H1 (cell line): ENCODE data around the gene INF2. TPM values are rescaled to one million over a fixed set of nuclear protein-coding genes. Genes with fewer than 3 reads are reported as not detected.

ENCODE experiments used
- CTCF ChIA-PET: fragments of 300-600 bp; sonication (Branson Sonifier 250); formaldehyde crosslinking; loops from one replicate; lab custom pipeline; 2021; ENCODE audit not compliant: partially characterized antibody; lab: Charles Lee
- POLR2A ChIA-PET: fragments of 300-600 bp; sonication (Branson Sonifier 250); formaldehyde crosslinking; loops from one replicate; lab custom pipeline; 2021; ENCODE audit warnings: inconsistent platforms; ENCODE audit not compliant: partially characterized antibody; lab: Charles Lee
- DNase-seq, 2 experiments: peaks; one replicate each; pipeline versions ENCODE4 v3.0.0 to v3.0.0-alpha.2; 2010 to 2022; ENCODE audit warnings: low spot score in 2 of 2, low read depth in 1 of 2, mixed read lengths in 1 of 2
- FAIRE-seq: peaks from 2 replicates; lab custom pipeline; 2011; peaks lifted over from hg19 to GRCh38; lab: Jason Lieb, UNC
- H2AFZ ChIP-seq: 2 replicates; pipeline ENCODE4 v1.8.1; 2012; ENCODE audit warnings: low read length, inconsistent platforms
- H2AK5ac ChIP-seq: 2 replicates; pipeline ENCODE4 v1.6.1; 2013; ENCODE audit warnings: low read depth, low read length
- H2BK120ac ChIP-seq: replicated peaks from 2 replicates; pipeline ENCODE3; 2013; ENCODE audit warnings: low read depth, low read length, inconsistent platforms
- H2BK12ac ChIP-seq: 2 replicates; pipeline ENCODE4 v1.6.1; 2013; ENCODE audit warnings: low read depth, low read length
- H2BK15ac ChIP-seq: 2 replicates; pipeline ENCODE4 v1.6.1; 2013; ENCODE audit warnings: low read length
- H2BK20ac ChIP-seq: 2 replicates; pipeline ENCODE4 v1.6.1; 2013; ENCODE audit warnings: low read length
- H2BK5ac ChIP-seq: 2 replicates; pipeline ENCODE4 v1.6.1; 2013; ENCODE audit warnings: low read depth, low read length
- H3K14ac ChIP-seq: 2 replicates; pipeline ENCODE4 v1.6.1; 2013; ENCODE audit warnings: inconsistent platforms; ENCODE audit not compliant: insufficient read length
- H3K18ac ChIP-seq: 2 replicates; pipeline ENCODE4 v1.6.1; 2013; ENCODE audit warnings: low read length; ENCODE audit errors: extremely low read depth
- H3K23ac ChIP-seq: 2 replicates; pipeline ENCODE4 v1.6.1; 2013; ENCODE audit warnings: inconsistent platforms; ENCODE audit not compliant: insufficient read length
- H3K23me2 ChIP-seq: 2 replicates; pipeline ENCODE4 v1.6.1; 2013; ENCODE audit warnings: low read depth, low read length
- H3K27ac ChIP-seq: 2 replicates; pipeline ENCODE4 v1.6.1; 2011; ENCODE audit warnings: low read depth, low read length, inconsistent platforms
- H3K27me3 ChIP-seq, 4 experiments: replicated peaks in 1 of 4; 1 replicate in 1 of 4; 2 replicates in 3 of 4; pipeline versions ENCODE4 v1.6.1 to v1.8.1; 2011 to 2013; ENCODE audit warnings: low read length in 3 of 4, mild to moderate bottlenecking in 3 of 4, inconsistent platforms in 2 of 4, mixed read lengths in 2 of 4, moderate library complexity in 1 of 4; ENCODE audit not compliant: control insufficient read depth in 3 of 4, insufficient read depth in 3 of 4; ENCODE audit errors: extremely low read depth in 1 of 4
- H3K36me3 ChIP-seq, 4 experiments: 2 replicates each; pipeline versions ENCODE4 v1.6.1 to v1.8.1; 2011 to 2013; ENCODE audit warnings: mild to moderate bottlenecking in 4 of 4, low read length in 3 of 4, moderate library complexity in 2 of 4, control low read depth in 1 of 4, inconsistent platforms in 1 of 4; ENCODE audit not compliant: insufficient read depth in 4 of 4, control insufficient read depth in 2 of 4
- H3K4ac ChIP-seq: replicated peaks from 2 replicates; pipeline ENCODE3; 2013; ENCODE audit warnings: low read length, low read depth, mixed read lengths, inconsistent platforms; ENCODE audit not compliant: insufficient read length
- H3K4me1 ChIP-seq, 4 experiments: replicated peaks in 1 of 4; 1 replicate in 1 of 4; 2 replicates in 3 of 4; pipeline versions ENCODE4 v1.6.1 to v1.8.1; 2011 to 2013; ENCODE audit warnings: low read length in 3 of 4, inconsistent platforms in 2 of 4, mixed read lengths in 1 of 4; ENCODE audit not compliant: insufficient read depth in 4 of 4, control insufficient read depth in 3 of 4
- H3K4me2 ChIP-seq, 2 experiments: 2 replicates each; pipeline versions ENCODE4 v1.6.1 to v1.8.1; 2011 to 2013; ENCODE audit warnings: low read depth in 2 of 2, low read length in 2 of 2, control low read depth in 1 of 2, inconsistent platforms in 1 of 2, mild to moderate bottlenecking in 1 of 2; ENCODE audit not compliant: insufficient read depth in 1 of 2
- H3K4me3 ChIP-seq, 4 experiments: fragments of 200-600, 300-600 bp in 1 of 4; sonication (generic), shearing (Covaris generic), sonication (Bioruptor Twin) in 1 of 4; 2 replicates each; pipeline versions ENCODE4 v1.5.1 to v1.8.1; 2011 to 2016; ENCODE audit warnings: low read length in 4 of 4, low read depth in 3 of 4, control low read depth in 2 of 4, inconsistent platforms in 2 of 4, mild to moderate bottlenecking in 2 of 4, mixed read lengths in 1 of 4, moderate library complexity in 1 of 4; ENCODE audit not compliant: insufficient read depth in 2 of 4; ENCODE audit errors: extremely low read depth in 1 of 4
- H3K56ac ChIP-seq: replicated peaks from 2 replicates; pipeline ENCODE3; 2013; ENCODE audit warnings: low read depth, mild to moderate bottlenecking, mixed read lengths, low read length, inconsistent platforms; ENCODE audit not compliant: insufficient read length
- H3K79me1 ChIP-seq: 2 replicates; pipeline ENCODE4 v1.6.1; 2013; ENCODE audit warnings: low read depth, low read length, control low read depth
- H3K79me2 ChIP-seq, 2 experiments: 2 replicates each; pipeline versions ENCODE4 v1.6.1 to v1.8.1; 2012 to 2013; ENCODE audit warnings: low read length in 2 of 2, mild to moderate bottlenecking in 2 of 2, inconsistent platforms in 1 of 2; ENCODE audit not compliant: insufficient read depth in 2 of 2, control insufficient read depth in 1 of 2
- H3K9ac ChIP-seq, 4 experiments: replicated peaks in 1 of 4; 1 replicate in 1 of 4; 2 replicates in 3 of 4; pipeline versions ENCODE4 v1.6.1 to v1.8.1; 2011 to 2013; ENCODE audit warnings: low read depth in 3 of 4, low read length in 3 of 4, control low read depth in 2 of 4, mild to moderate bottlenecking in 2 of 4, moderate library complexity in 2 of 4, inconsistent platforms in 1 of 4; ENCODE audit errors: extremely low read depth in 1 of 4
- H3K9me3 ChIP-seq, 2 experiments: 2 replicates each; pipeline versions ENCODE4 v1.6.1 to v1.8.1; 2012 to 2013; ENCODE audit warnings: mild to moderate bottlenecking in 2 of 2, moderate library complexity in 2 of 2, control low read depth in 1 of 2, inconsistent platforms in 1 of 2, low read depth in 1 of 2, low read length in 1 of 2, mixed read lengths in 1 of 2; ENCODE audit not compliant: insufficient read depth in 2 of 2
- H4K20me1 ChIP-seq, 2 experiments: replicated peaks in 1 of 2; 2 replicates each; pipeline versions ENCODE3 to v1.8.1; 2011 to 2013; ENCODE audit warnings: inconsistent platforms in 2 of 2, low read length in 2 of 2, mild to moderate bottlenecking in 1 of 2; ENCODE audit not compliant: insufficient read depth in 2 of 2, control insufficient read depth in 1 of 2
- H4K5ac ChIP-seq: 2 replicates; pipeline ENCODE4 v1.6.1; 2013; ENCODE audit warnings: low read length, low read depth, mixed read lengths, inconsistent platforms; ENCODE audit not compliant: insufficient read length
- H4K8ac ChIP-seq: 2 replicates; pipeline ENCODE4 v1.8.0; 2013; ENCODE audit warnings: mild to moderate bottlenecking, moderate library complexity, low read length, inconsistent platforms; ENCODE audit not compliant: insufficient read depth; ENCODE audit errors: extremely low read depth
- H4K91ac ChIP-seq: replicated peaks from 2 replicates; pipeline ENCODE3; 2013; ENCODE audit warnings: low read length, mixed read lengths, inconsistent platforms; ENCODE audit not compliant: insufficient read length
- BCL11A ChIP-seq, 2 experiments: IDR thresholded peaks; one replicate each; pipeline ENCODE4 v1.6.1; 2011; ENCODE audit warnings: low read depth in 2 of 2, low read length in 2 of 2, mild to moderate bottlenecking in 2 of 2
- EZH2 ChIP-seq: fragments of 200-600 bp; sonication (generic); IDR thresholded peaks from 2 replicates; pipeline ENCODE4 v1.7.1; 2012; ENCODE audit warnings: low read depth, mild to moderate bottlenecking, moderate library complexity, low read length, inconsistent platforms; ENCODE audit not compliant: severe bottlenecking
- FOSL1 ChIP-seq: IDR thresholded peaks from 2 replicates; pipeline ENCODE4 v1.6.1; 2011; ENCODE audit warnings: mild to moderate bottlenecking, low read depth, low read length, moderate library complexity; ENCODE audit not compliant: insufficient read depth
- POLR2AphosphoS5 ChIP-seq: IDR thresholded peaks from 2 replicates; pipeline ENCODE4 v1.6.1; 2011; ENCODE audit warnings: low read depth, low read length
- RFX5 ChIP-seq: IDR thresholded peaks from 2 replicates; pipeline ENCODE4 v1.6.1; 2011; ENCODE audit warnings: low read depth, low read length, improper control_type of control experiment, borderline replicate concordance
- RXRA ChIP-seq: IDR thresholded peaks from 2 replicates; pipeline ENCODE4 v1.6.1; 2011; ENCODE audit warnings: low read depth, mild to moderate bottlenecking, low read length, moderate library complexity; ENCODE audit not compliant: insufficient read depth
- SIN3A ChIP-seq, 2 experiments: IDR thresholded peaks in 1 of 2; conservative IDR thresholded peaks in 1 of 2; 2 replicates each; pipeline ENCODE4 v1.6.1; 2011 to 2012; ENCODE audit warnings: low read length in 2 of 2, improper control_type of control experiment in 1 of 2, low read depth in 1 of 2, mild to moderate bottlenecking in 1 of 2
- TAF1 ChIP-seq: IDR thresholded peaks from 2 replicates; pipeline ENCODE4 v1.6.1; 2011; ENCODE audit warnings: mild to moderate bottlenecking, low read depth, low read length
- WGBS, 2 experiments: shearing (Covaris generic) in 1 of 2; methylation state at CpG; one replicate each; pipeline versions ENCODE4 v1.1.6 to v1.1.7; 2013 to 2015; ENCODE audit warnings: low lambda C conversion rate in 2 of 2, mixed read lengths in 2 of 2, inconsistent platforms in 1 of 2, low coverage in 1 of 2, missing lambda C conversion rate in 1 of 2; ENCODE audit not compliant: insufficient replicate concordance in 2 of 2, insufficient coverage in 1 of 2, insufficient read length in 1 of 2; ENCODE audit errors: extremely low coverage in 1 of 2, missing lambda C conversion rate in 1 of 2; 5-methylcytosine and 5-hydroxymethylcytosine counted together
- polyA plus RNA-seq, 7 experiments: library from polyadenylated mRNA; depleted of rRNA in 3 of 7; stranded (reverse) in 5 of 7; unstranded in 2 of 7; fragments of >200 nt in 5 of 7; fragments of 200-250 nt in 2 of 7; gene quantifications; 1 replicate in 5 of 7; 2 replicates in 1 of 7; 4 replicates in 1 of 7; pipeline versions ENCODE4 v1.2.1 to v1.2.3, GENCODE V29; 2011 to 2013; ENCODE audit warnings: missing spikeins in 2 of 7, mixed read lengths in 2 of 7
- total RNA-seq: library from RNA; stranded (reverse); fragmentation: NEBNext Ultra II Directional; extraction: Animal tissue kit (Norgen Biotek cat#: 25700); gene quantifications from 2 replicates; pipeline ENCODE4 v1.2.1, GENCODE V29; 2021

Gene INF2
- total and polyA plus RNA-seq, 2 of the 8 experiments (the other 6 are each of a cell fraction or from before 2014, with no cell fraction given): 29.1 to 59.5 TPM

DNA sequence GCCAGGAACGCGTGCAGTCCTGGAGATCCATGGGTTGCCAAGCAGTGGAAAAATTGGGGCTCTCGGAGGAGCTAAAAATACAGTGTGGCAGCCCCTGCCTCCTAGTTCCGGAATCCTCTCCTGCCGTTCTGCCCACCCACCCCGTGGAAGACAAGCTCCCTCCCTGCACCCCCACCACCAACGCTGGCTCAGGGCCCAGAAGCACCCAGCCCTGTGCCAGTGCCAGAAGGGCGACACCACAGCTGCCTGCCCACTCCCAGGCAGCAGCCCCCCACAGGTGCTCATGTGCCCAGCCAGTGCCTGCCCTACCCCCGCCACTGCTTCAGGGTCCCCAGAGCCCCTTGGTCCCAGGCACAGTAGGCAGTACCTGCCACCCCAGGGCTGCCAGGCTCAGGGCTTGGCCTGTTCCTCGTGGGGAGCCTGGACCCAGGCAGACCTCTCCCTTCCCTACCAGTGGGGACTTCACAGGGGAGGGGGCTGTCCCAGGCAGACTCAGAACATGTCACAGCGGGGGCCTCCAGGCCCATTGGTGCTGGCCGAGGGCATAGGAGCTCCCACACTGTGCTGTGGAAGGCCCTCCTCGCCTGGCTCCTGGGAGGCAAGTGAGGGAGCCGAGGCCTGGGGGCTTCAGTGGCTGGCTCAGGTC is 7.4 kb downstream of the INF2 start:
- H2BK120ac ChIP-seq: no peak overlapping the region
- H2AFZ ChIP-seq: no peak overlapping the region
- peaks cover 3 to 48% of the 10 kb centered on the region in 2 experiments for H4K20me1 ChIP-seq
- H3K79me2 ChIP-seq: peaks cover 0 to 11% of the 10 kb centered on the region in 2 experiments; a peak in 2 of 4 replicates
- peak overlapping the region; percentile 28; the same call in 1 of the 2 replicates for H4K8ac ChIP-seq
- 82% methylated on average over 11 of the region's 14 CpGs; no CpG with 5 or more reads in 1 of the 2 experiments for WGBS, 2 experiments
- peak overlapping the region; percentile 66 for H2BK5ac ChIP-seq
- peaks cover 0 to 31% (median 20%) of the 10 kb centered on the region in 4 experiments; a peak in 5 of 7 replicates for H3K4me1 ChIP-seq
- H3K9me3 ChIP-seq: no peaks in the 10 kb centered on the region
- H3K27ac ChIP-seq: no peak overlapping the region
- no peaks in the 10 kb centered on the region; the same call in 1 of the 2 replicates for H3K23me2 ChIP-seq
- peaks cover 5% of the 10 kb centered on the region; the same call in 1 of the 2 replicates for H3K79me1 ChIP-seq
- H4K5ac ChIP-seq: no peak overlapping the region
- H2BK12ac ChIP-seq: no peak overlapping the region
- ChIA-PET POLR2A (interaction anchor here (1.3 to 6.6 kb wide), 2 partner anchors 16 to 31 kb away, joined by 4 to 71 read pairs; no protein-coding TSS in a partner anchor), CTCF (interaction anchor here (0.5 to 9.1 kb wide), 9 partner anchors 9 to 335 kb away, joined by 3 to 70 read pairs (median 4); no protein-coding TSS in a partner anchor)
- H2BK20ac ChIP-seq: no peak overlapping the region
- H3K4me3 ChIP-seq: no peak overlapping the region
- H3K23ac ChIP-seq: no peak overlapping the region
- no peak overlapping the region for H3K4ac ChIP-seq
- no peak for DNase-seq
- H3K14ac ChIP-seq: no peak overlapping the region
- H3K36me3 ChIP-seq: peaks cover 0 to 5% (median 2%) of the 10 kb centered on the region in 4 experiments; a peak in 2 of 8 replicates
- H3K56ac ChIP-seq: no peak overlapping the region
- no peak overlapping the region for H3K4me2 ChIP-seq
- peak overlapping the region; percentile 75; the same call in 1 of the 2 replicates for H2AK5ac ChIP-seq
- no peaks in the 10 kb centered on the region; a peak in 1 of 7 replicates for H3K27me3 ChIP-seq
- no peak overlapping the region for H3K9ac ChIP-seq
- no peak overlapping the region for H4K91ac ChIP-seq
- no peak for FAIRE-seq
- TF ChIP-seq BCL11A (IDR thresholded peaks at IDR 0.05; ENCODE audit: low read depth in 2 of 2, low read length in 2 of 2) (no peak), EZH2 (no peak), RXRA (no peak), RFX5 (no peak), FOSL1 (no peak), SIN3A (conservative IDR thresholded peaks at IDR 0.05 in 1 of 2, IDR thresholded peaks at IDR 0.05 in 1 of 2; ENCODE audit: low read depth in 1 of 2, low read length in 2 of 2) (no peak), POLR2AphosphoS5 (no peak), TAF1 (no peak)
- H2BK15ac ChIP-seq: no peak overlapping the region
- no peak overlapping the region; the same call in 1 of the 2 replicates for H3K18ac ChIP-seq
